ENCODE results near the gene GGPS1. TPM values are rescaled to one million over a fixed set of nuclear protein-coding genes. Genes with fewer than 3 reads are reported as not detected.

The GGPS1 gene
- total RNA-seq, 1 donor: 22.4 TPM

GRCh38 chr1:235326719-235327558 lies 1.4 kb upstream of the GGPS1 start:
- Histone ChIP-seq H3K4me1 (ENCODE audit: insufficient read depth, low read length) (peaks cover 21% of the 10 kb centered on the region), H3K79me2 (ENCODE audit: insufficient read depth, low read length) (peaks cover 83% of the 10 kb centered on the region), H3K4me2 (ENCODE audit: insufficient read depth, low read length) (peak overlapping the region; percentile 97), H3K4me3 (ENCODE audit: insufficient read depth, low read length) (peak overlapping the region; percentile 90), H3K36me3 (ENCODE audit: insufficient read depth, low read length) (no peaks in the 10 kb centered on the region), H3K9me3 (ENCODE audit: low read depth, low read length) (no peaks in the 10 kb centered on the region), H2AFZ (ENCODE audit: low read length) (peak overlapping the region; percentile 75), H3K27me3 (ENCODE audit: insufficient read depth, low read length) (no peaks in the 10 kb centered on the region), H3K27ac (ENCODE audit: low read depth, low read length) (peak overlapping the region; percentile 82), H4K20me1 (ENCODE audit: insufficient read depth, low read length) (peaks cover 54% of the 10 kb centered on the region)
- TF ChIP-seq, protein P1, sequence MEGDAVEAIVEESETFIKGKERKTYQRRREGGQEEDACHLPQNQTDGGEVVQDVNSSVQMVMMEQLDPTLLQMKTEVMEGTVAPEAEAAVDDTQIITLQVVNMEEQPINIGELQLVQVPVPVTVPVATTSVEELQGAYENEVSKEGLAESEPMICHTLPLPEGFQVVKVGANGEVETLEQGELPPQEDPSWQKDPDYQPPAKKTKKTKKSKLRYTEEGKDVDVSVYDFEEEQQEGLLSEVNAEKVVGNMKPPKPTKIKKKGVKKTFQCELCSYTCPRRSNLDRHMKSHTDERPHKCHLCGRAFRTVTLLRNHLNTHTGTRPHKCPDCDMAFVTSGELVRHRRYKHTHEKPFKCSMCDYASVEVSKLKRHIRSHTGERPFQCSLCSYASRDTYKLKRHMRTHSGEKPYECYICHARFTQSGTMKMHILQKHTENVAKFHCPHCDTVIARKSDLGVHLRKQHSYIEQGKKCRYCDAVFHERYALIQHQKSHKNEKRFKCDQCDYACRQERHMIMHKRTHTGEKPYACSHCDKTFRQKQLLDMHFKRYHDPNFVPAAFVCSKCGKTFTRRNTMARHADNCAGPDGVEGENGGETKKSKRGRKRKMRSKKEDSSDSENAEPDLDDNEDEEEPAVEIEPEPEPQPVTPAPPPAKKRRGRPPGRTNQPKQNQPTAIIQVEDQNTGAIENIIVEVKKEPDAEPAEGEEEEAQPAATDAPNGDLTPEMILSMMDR (IDR thresholded peaks at IDR 0.05; ENCODE audit: extremely low read depth, low read depth, low read length): no peak
- peak; percentile 74 for DNase-seq (ENCODE audit: insufficient read length, low spot score, missing footprints)

DNA sequence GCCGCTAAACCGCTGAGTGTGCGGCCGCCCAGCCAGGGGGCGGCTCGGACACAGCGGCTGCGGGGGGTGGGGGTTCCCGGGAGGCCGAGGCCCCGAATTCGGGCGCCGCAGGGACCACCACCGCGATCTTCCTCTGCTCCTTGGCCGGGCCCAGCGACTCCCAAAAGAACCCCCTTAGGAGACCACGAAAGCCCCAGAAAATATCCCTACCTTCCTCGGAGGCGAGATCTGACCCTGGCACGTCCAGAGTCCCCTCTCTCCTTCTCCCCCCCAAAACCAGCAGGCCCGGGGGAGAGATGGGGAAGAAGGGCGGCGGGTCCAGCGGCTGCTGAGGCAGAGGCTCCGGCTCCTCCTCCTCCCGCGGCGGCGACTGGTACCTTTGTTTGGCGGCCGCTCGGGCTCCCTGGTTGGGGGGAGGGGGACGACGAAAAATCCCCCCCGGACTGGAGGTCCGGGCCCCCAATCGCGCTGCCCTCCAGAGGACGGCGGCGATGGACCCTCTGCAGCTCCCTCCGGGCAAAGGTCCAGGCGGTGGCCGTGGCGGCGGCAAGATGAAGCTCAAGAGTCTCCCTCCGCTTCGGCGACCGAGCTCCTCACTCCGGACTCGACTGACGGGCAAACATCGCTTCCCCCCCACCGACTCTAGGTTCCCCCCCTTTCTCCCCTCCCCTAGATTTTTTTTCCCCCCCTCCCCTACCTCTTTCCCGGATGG lies 655 bp upstream of the GGPS1 start, which contains the start of gene ARID4B:
Gene ARID4B (minus strand): TSS at position 621 of the 712 bp plus-strand sequence. CDS start 1,260 bp downstream, outside the sequence.
- H3K4me2 ChIP-seq (ENCODE audit: insufficient read depth, low read length): peak within 1 kb of the TSS; percentile 97
- peaks cover 46% of the 10 kb centered on the region for H4K20me1 ChIP-seq (ENCODE audit: insufficient read depth, low read length)
- H3K4me1 ChIP-seq (ENCODE audit: insufficient read depth, low read length): peaks cover 21% of the 10 kb centered on the region
- H3K27me3 ChIP-seq (ENCODE audit: insufficient read depth, low read length): no peaks in the 10 kb centered on the region
- no peaks in the 10 kb centered on the region for H3K36me3 ChIP-seq (ENCODE audit: insufficient read depth, low read length)
- peak; percentile 99 for DNase-seq (ENCODE audit: insufficient read length, low spot score, missing footprints)
- peak within 1 kb of the TSS; percentile 90 for H3K4me3 ChIP-seq (ENCODE audit: insufficient read depth, low read length)
- peak within 1 kb of the TSS; percentile 95 for H2AFZ ChIP-seq (ENCODE audit: low read length)
- peaks cover 83% of the 10 kb centered on the region for H3K79me2 ChIP-seq (ENCODE audit: insufficient read depth, low read length)
- peak within 1 kb of the TSS; percentile 90 for H3K27ac ChIP-seq (ENCODE audit: low read depth, low read length)
- TF ChIP-seq, protein P1 (IDR thresholded peaks at IDR 0.05; ENCODE audit: extremely low read depth, low read depth, low read length): no peak
- no peaks in the 10 kb centered on the region for H3K9me3 ChIP-seq (ENCODE audit: low read depth, low read length)

- H3K4me3 ChIP-seq (ENCODE audit: insufficient read depth, low read length): peak overlapping the region; percentile 90
- no peaks in the 10 kb centered on the region for H3K36me3 ChIP-seq (ENCODE audit: insufficient read depth, low read length)
- H3K27me3 ChIP-seq (ENCODE audit: insufficient read depth, low read length): no peaks in the 10 kb centered on the region
- TF ChIP-seq, protein P1 (IDR thresholded peaks at IDR 0.05; ENCODE audit: extremely low read depth, low read depth, low read length): peak; percentile 28
- DNase-seq (ENCODE audit: insufficient read length, low spot score, missing footprints): peak; percentile 50
- H3K4me1 ChIP-seq (ENCODE audit: insufficient read depth, low read length): peaks cover 21% of the 10 kb centered on the region
- peak overlapping the region; percentile 93 for H3K4me2 ChIP-seq (ENCODE audit: insufficient read depth, low read length)
- peaks cover 83% of the 10 kb centered on the region for H3K79me2 ChIP-seq (ENCODE audit: insufficient read depth, low read length)
- H3K27ac ChIP-seq (ENCODE audit: low read depth, low read length): peak overlapping the region; percentile 90
- H3K9me3 ChIP-seq (ENCODE audit: low read depth, low read length): no peaks in the 10 kb centered on the region
- peak overlapping the region; percentile 92 for H2AFZ ChIP-seq (ENCODE audit: low read length)
- H4K20me1 ChIP-seq (ENCODE audit: insufficient read depth, low read length): peaks cover 31% of the 10 kb centered on the region
Observed at GRCh38 chr1:235329139-235329902, 951 bp downstream of the GGPS1 start.

Data from osteoblast (primary cell).